GM03348 (cell line): ENCODE measurements around the gene B3GAT2.
"Not testable (repeated sequence)": the region's sequence is repeated elsewhere in the genome, so short reads cannot be mapped to it uniquely, and the experiment has no call there.

Experiments used
- DNase-seq: peaks from one replicate; pipeline ENCODE4 v3.0.0; 2012; ENCODE audit warnings: low spot score

B3GAT2 gene

GRCh38 chr6:70956451-70957283 is at the start of gene B3GAT2:
TSS of gene B3GAT2 (minus strand) at chr6:70957060. CDS start at chr6:70956429, 631 bp downstream.
- peak; percentile 51 for DNase-seq

- DNase-seq: no peak
Observed at GRCh38 chr6:70998148-70998547, 41.3 kb upstream of the B3GAT2 start.

- no peak for DNase-seq
Observed at GRCh38 chr6:70997379-70997778, 40.5 kb upstream of the B3GAT2 start.

- no peak for DNase-seq
Observed at GRCh38 chr6:70996106-70996505, 39.2 kb upstream of the B3GAT2 start.

GRCh38 chr6:70995411-70995810 is 38.6 kb upstream of the B3GAT2 start:
- no peak for DNase-seq

GRCh38 chr6:70991253-70991652 is 34.4 kb upstream of the B3GAT2 start:
- no peak for DNase-seq

GRCh38 chr6:70985156-70985555 is 28.3 kb upstream of the B3GAT2 start:
- DNase-seq: no peak

GRCh38 chr6:70982747-70983146 is 25.9 kb upstream of the B3GAT2 start:
- no peak for DNase-seq

GRCh38 chr6:70980727-70981126 is 23.9 kb upstream of the B3GAT2 start:
- no peak for DNase-seq

GRCh38 chr6:70973604-70974003 is 16.7 kb upstream of the B3GAT2 start:
- DNase-seq: peak; percentile 10

GRCh38 chr6:70967049-70967448 is 10.2 kb upstream of the B3GAT2 start:
- no peak for DNase-seq

GRCh38 chr6:70957284-70957617 is 391 bp upstream of the B3GAT2 start:
- DNase-seq: no peak

GRCh38 chr6:70956191-70956450 is 739 bp downstream of the B3GAT2 start:
- DNase-seq: no peak

- DNase-seq: peak; percentile 90
Observed at GRCh38 chr6:70955441-70956190, 1.2 kb downstream of the B3GAT2 start.

GRCh38 chr6:70954750-70955149 is 2.1 kb downstream of the B3GAT2 start:
- DNase-seq: no peak

- DNase-seq: no peak
Observed at GRCh38 chr6:70954176-70954575, 2.7 kb downstream of the B3GAT2 start.

GRCh38 chr6:70952608-70953165 is 4.2 kb downstream of the B3GAT2 start:
- no peak for DNase-seq

- not testable (repeated sequence) for DNase-seq
Observed at GRCh38 chr6:70944321-70944720, 12.5 kb downstream of the B3GAT2 start.

- no peak for DNase-seq
Observed at GRCh38 chr6:70933853-70934252, 23.0 kb downstream of the B3GAT2 start.

- no peak for DNase-seq
Observed at GRCh38 chr6:70905742-70906141, 51.1 kb downstream of the B3GAT2 start.

GRCh38 chr6:70903665-70904452 is 53.0 kb downstream of the B3GAT2 start:
- DNase-seq: no peak

GRCh38 chr6:70901324-70901723 is 55.5 kb downstream of the B3GAT2 start:
- no peak for DNase-seq

GRCh38 chr6:70900047-70900446 is 56.8 kb downstream of the B3GAT2 start:
- no peak for DNase-seq
